Muscle layer of duodenum (tissue), 2 donors: ENCODE measurements around the gene MMP10.

Experiments used
- H3K27ac ChIP-seq: one replicate; pipeline ENCODE4 v1.7.0; 2013; ENCODE audit warnings: mild to moderate bottlenecking, low read length
- H3K27me3 ChIP-seq: one replicate; pipeline ENCODE4 v1.7.0; 2013; ENCODE audit warnings: low read depth, mild to moderate bottlenecking, control low read depth, low read length
- H3K36me3 ChIP-seq, 2 donors: one replicate each; pipeline ENCODE4 v1.7.0; 2013; ENCODE audit warnings: low read length in 2 of 2, control low read depth in 1 of 2, mild to moderate bottlenecking in 1 of 2; ENCODE audit not compliant: insufficient read depth in 2 of 2, control insufficient read depth in 1 of 2
- H3K4me1 ChIP-seq, 2 donors: one replicate each; pipeline ENCODE4 v1.7.0; 2013; ENCODE audit warnings: low read length in 2 of 2, mild to moderate bottlenecking in 2 of 2, control low read depth in 1 of 2, moderate library complexity in 1 of 2; ENCODE audit not compliant: insufficient read depth in 2 of 2, control insufficient read depth in 1 of 2
- H3K4me3 ChIP-seq, 2 donors: one replicate each; pipeline ENCODE4 v1.7.0; 2013; ENCODE audit warnings: low read length in 2 of 2, low read depth in 1 of 2, mild to moderate bottlenecking in 1 of 2
- H3K9me3 ChIP-seq, 2 donors: one replicate each; pipeline ENCODE4 v1.7.0; 2013; ENCODE audit warnings: low read length in 2 of 2, control low read depth in 1 of 2, mild to moderate bottlenecking in 1 of 2; ENCODE audit not compliant: control insufficient read depth in 1 of 2
- donor health status: healthy.

MMP10 gene

DNA sequence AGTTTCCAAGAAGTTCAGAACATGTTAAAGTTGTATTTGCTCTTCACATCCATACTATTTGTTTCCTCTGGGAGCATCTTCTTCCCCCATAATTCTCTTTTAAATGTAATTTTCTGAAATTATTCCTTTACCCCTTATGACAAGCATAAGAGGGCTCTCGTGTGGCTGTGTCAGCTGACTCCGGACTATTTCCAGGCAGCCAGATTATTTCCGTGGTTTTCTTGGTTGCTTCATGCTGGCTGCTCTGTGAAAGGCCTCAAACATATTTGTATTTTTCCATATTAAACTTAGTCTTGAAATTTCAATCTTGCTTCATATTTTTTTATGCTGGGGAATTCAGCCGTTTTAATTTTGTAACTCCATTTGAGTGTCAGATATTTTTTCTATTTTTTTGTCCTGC lies 20.3 kb upstream of the MMP10 start:
- H3K27ac ChIP-seq: no peak overlapping the region
- no peaks in the 10 kb centered on the region for H3K27me3 ChIP-seq
- no peaks in the 10 kb centered on the region for H3K9me3 ChIP-seq
- no peaks in the 10 kb centered on the region for H3K36me3 ChIP-seq
- H3K4me1 ChIP-seq: no peaks in the 10 kb centered on the region
- no peak overlapping the region for H3K4me3 ChIP-seq

DNA sequence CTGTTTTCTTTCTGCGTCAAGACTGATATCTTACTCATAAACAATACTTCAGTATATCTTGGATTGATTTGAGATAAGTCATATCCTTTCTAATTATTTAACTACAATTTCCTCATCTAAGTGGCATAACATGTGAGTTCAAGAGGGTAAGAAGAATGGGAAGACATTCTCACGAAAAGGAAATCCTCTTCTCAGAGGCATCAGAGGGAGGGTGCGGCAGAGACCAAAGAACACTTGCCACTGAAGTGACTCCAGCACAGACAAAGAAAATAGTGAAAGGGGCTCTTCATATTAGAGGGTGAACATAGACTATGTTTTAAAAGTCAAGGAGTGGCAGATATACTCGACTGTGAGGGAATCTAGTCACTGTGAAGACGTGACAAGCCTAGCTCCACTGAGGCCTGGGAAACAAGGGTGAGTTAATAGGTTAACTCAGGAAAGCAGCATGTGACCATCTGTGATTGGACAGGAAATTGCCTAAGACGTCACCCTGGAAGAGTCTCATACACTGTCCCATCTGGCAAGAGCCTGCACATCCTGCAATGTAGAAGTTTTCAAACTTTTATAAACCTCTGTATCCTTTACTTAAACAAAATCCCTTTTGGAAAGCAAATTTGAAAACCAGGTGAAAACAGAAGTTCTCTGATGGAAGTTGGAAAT lies 19.4 kb upstream of the MMP10 start:
- Histone ChIP-seq H3K9me3 (no peaks in the 10 kb centered on the region), H3K27ac (no peak overlapping the region), H3K36me3 (no peaks in the 10 kb centered on the region), H3K27me3 (no peaks in the 10 kb centered on the region), H3K4me1 (no peaks in the 10 kb centered on the region), H3K4me3 (no peak overlapping the region)

DNA sequence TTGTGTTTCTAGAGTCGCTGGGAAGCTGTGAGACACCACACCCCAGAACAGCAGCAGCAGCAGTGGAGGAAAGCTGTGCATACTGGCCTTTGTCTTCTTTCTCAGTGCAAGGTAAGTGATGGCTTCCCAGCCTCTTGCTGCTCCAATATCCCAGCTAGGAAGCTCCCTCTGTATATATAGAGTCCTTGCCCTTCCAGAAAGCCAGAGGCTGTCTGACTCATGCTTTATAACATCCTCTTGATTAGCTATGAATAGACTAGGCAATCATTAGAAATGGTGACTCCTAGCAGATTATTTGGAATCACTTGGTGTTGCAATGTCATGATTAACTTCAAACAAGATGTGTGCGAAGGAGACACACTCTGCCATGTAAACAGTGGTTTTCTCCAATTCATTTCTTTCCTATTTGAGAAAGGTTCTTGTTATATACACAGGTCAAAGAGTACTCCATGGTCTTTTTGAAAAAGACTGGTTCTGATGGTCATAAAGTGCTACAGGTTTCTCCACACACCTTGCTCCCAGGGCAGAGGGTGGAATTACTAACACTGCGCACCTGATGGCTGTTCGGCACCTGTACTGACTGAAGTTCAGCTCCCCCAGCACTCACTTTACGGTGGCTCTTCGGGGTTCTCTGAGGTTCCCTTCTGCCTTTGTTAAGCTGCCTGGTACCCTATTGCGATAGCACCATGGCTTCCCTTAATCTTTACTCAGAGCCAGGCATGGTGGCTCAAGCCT lies 17.8 kb upstream of the MMP10 start, which contains the start of gene MMP1:
Gene MMP1, minus strand, starts transcription at position 149 of the 735 bp plus-strand sequence. Its CDS starts 68 bp downstream, at position 81.
- Histone ChIP-seq H3K4me1 (no peaks in the 10 kb centered on the region), H3K27ac (no peak within 1 kb of the TSS), H3K9me3 (no peaks in the 10 kb centered on the region), H3K36me3 (no peaks in the 10 kb centered on the region), H3K27me3 (no peaks in the 10 kb centered on the region), H3K4me3 (no peak within 1 kb of the TSS)

DNA sequence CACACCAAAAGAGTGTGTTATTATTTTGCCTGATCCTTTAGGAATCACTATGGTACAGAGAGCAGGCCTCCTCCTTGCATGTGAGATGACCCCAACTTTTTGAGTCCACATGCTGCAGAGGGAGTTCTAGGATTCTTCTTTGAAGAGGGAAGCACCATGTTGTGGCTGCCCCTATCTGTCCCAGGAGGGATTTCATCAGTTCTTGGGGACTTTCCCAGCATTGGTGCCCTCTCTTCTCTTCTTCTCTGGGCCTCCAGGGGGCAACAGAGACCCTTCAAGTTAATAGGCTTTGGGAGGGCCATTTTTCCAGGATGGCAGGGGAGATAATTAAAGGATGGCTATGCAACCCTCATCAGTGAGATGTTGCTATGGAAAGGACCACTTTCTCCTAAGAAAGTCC lies 14.0 kb upstream of the MMP10 start:
- no peaks in the 10 kb centered on the region for H3K4me1 ChIP-seq
- H3K9me3 ChIP-seq: no peaks in the 10 kb centered on the region
- H3K4me3 ChIP-seq: no peak overlapping the region
- H3K36me3 ChIP-seq: no peaks in the 10 kb centered on the region
- no peaks in the 10 kb centered on the region for H3K27me3 ChIP-seq
- H3K27ac ChIP-seq: no peak overlapping the region

DNA sequence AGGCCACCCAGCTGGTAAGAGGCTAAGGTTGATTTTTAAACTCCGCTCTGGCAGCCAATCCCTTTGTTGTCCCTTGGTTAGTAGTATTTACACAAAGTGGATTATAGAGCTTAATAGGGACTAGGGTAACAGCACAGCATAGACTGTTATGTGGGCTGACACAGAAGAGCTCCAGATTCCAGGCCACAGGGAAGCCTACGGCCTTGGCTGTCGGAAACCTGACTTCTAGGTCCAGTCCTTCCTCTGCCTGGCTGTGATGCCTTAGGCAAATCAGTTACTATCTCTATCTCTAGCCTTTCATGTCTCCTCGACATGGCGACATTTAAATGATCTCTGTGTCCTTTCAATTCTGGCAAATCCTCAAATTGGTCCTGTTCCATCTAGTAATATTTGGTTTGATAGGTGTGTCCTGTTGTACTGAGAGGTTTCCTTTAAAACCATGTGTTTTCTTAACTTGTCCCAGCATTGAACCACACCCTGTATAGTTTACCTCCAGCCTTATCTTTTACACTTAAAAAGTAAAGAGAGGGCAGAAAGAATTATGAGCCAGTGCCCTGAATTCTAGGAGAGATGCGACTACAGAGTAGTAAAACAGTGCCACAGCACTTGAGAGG lies 13.4 kb upstream of the MMP10 start:
- Histone ChIP-seq H3K4me3 (no peak overlapping the region), H3K9me3 (no peaks in the 10 kb centered on the region), H3K36me3 (no peaks in the 10 kb centered on the region), H3K27me3 (no peaks in the 10 kb centered on the region), H3K27ac (no peak overlapping the region), H3K4me1 (no peaks in the 10 kb centered on the region)

DNA sequence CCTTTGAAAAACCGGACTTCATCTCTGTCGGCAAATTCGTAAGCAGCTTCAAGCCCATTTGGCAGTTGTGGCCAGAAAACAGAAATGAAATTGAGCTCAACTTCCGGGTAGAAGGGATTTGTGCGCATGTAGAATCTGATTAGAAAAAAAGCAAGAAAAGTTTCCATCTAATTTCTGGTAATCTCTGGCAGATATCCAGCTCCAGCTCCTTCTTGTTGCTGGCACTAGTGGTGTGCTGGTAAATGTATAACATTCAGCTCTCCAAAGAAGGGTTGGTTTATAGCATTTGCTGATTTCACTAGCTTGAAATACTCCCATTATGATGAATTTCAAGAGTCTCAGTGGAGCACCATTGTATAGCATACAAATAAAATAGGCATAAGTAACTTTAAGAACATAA lies 12.2 kb upstream of the MMP10 start:
- Histone ChIP-seq H3K36me3 (no peaks in the 10 kb centered on the region), H3K27ac (no peak overlapping the region), H3K4me3 (no peak overlapping the region), H3K27me3 (no peaks in the 10 kb centered on the region), H3K9me3 (no peaks in the 10 kb centered on the region), H3K4me1 (no peaks in the 10 kb centered on the region)

DNA sequence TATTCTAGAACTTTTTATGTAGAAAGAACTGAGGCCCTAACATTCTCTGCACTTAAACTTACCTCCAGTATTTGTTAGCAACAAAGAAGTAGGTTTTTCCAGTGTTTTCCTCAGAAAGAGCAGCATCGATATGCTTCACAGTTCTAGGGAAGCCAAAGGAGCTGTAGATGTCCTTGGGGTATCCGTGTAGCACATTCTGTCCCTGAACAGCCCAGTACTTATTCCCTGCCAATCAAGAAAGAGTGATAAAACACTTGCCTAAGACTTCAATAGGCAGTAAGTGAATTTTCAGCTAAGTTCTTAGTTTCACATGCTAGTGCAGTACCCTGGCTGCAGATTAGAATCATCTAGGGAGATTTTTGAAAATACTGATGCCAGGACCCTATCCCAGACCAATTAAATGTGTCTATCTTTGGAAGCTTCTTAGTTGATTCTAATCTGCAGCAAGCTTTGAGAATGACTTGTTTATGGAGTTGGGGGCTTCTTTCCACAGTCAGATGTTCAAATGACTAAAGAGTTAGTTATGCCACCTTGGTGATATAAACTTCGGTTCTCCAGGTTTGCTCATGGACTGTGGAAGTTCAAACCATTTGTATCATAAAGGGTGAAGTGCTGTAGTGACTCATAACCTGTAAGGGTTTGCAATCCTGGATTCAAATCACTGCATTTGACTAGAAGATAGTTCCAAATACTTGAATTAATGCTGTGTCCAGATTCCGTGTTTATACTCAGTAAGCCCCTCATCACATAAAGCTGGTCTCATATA lies 11.0 kb upstream of the MMP10 start:
- H3K27ac ChIP-seq: no peak overlapping the region
- no peaks in the 10 kb centered on the region for H3K4me1 ChIP-seq
- H3K36me3 ChIP-seq: no peaks in the 10 kb centered on the region
- H3K9me3 ChIP-seq: no peaks in the 10 kb centered on the region
- no peaks in the 10 kb centered on the region for H3K27me3 ChIP-seq
- no peak overlapping the region for H3K4me3 ChIP-seq

DNA sequence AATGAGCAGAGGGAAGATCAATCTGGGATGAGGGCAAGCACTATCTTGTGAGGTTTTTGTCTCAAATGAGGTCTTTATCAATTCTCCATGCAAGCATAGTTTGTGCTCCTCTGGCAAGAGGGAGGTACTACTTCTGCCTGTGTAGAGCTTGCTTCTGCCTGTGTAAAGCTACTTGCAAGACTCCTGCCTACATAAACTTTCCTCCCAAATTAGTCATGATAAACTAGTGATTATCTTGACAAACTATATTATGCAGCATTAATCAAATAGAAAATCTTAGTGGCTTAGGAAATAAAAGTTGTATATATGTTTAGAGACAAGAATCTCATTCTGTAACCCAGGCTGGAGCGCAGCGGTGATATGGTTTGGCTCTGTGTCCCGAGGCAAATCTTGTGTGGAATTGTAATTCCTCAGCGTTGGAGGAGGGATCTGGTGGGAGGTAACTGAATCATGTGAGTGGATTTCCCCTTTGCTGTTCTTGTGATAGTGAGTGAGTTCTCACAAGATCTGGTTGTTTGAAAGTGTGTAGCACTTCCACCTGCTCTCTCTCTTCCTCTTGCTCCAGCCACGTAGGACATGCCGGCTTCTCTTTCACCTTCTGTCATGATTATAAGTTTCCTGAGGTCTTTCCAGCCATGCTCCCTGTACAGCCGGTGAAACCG lies 8.0 kb upstream of the MMP10 start:
- no peaks in the 10 kb centered on the region for H3K27me3 ChIP-seq
- no peak overlapping the region for H3K27ac ChIP-seq
- no peaks in the 10 kb centered on the region for H3K4me1 ChIP-seq
- H3K36me3 ChIP-seq: no peaks in the 10 kb centered on the region
- no peak overlapping the region for H3K4me3 ChIP-seq
- no peaks in the 10 kb centered on the region for H3K9me3 ChIP-seq

DNA sequence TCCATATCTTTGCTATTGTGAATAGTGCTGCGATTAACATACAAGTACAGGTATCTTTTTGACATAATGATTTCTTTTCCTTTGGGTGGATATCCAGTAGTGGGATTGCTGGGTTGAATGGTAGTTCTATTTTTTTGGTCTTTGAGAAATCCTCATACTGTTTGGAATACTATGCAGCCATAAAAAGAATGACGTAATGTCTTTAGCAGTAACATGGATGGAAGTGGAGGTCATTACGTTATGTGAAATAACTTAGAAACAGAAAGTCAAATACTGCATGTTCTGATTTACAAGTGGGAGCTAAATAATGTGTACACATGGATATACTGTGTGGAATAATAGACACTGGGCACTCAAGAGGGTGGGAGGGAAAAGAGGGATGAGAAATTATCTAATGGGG lies 4.0 kb upstream of the MMP10 start:
- Histone ChIP-seq H3K4me1 (peaks cover 0 to 5% of the 10 kb centered on the region in 2 donors), H3K27me3 (no peaks in the 10 kb centered on the region), H3K36me3 (no peaks in the 10 kb centered on the region), H3K4me3 (no peak overlapping the region), H3K9me3 (no peaks in the 10 kb centered on the region), H3K27ac (no peak overlapping the region)

DNA sequence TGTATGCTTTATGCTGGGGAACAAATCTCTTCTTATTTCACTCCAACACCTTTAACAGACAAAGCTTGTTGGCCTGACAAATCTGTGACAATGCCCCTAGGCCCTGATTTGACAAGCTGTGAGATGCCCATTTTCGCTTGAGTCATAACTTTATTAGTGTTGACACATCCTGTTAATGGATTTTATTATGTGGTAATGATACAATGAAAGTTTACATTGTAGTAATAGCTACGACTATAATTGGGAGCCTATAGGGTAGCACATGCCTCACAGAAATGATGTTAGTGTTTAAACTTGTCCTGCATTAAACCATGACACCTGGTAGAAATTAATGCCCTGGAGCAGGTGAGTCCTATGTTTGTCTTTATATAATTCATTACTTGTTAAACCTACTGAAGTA lies 3.3 kb upstream of the MMP10 start:
- peaks cover 0 to 5% of the 10 kb centered on the region in 2 donors for H3K4me1 ChIP-seq
- H3K9me3 ChIP-seq: no peaks in the 10 kb centered on the region
- H3K4me3 ChIP-seq: no peak overlapping the region
- no peaks in the 10 kb centered on the region for H3K27me3 ChIP-seq
- no peaks in the 10 kb centered on the region for H3K36me3 ChIP-seq
- H3K27ac ChIP-seq: no peak overlapping the region

DNA sequence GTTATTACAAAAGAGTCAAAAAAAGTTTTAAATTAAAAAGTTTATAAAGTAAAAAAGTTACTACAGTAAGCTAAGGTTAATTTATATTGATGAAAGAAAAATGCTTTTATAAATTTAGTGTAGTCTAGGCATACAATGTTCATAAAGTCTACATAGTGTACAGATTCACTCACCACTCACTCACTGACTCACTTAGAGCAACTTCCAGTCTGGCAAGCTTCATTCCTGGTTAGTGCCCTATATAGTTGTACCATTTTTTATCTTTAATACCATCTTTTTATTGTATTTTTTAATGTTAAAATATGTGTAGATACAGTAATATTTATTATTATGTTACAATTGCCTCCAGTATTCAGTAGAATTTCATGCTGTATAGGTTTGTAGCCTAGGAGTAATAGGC lies 2.6 kb upstream of the MMP10 start:
- Histone ChIP-seq H3K27ac (no peak overlapping the region), H3K36me3 (no peaks in the 10 kb centered on the region), H3K9me3 (no peaks in the 10 kb centered on the region), H3K4me1 (peaks cover 0 to 5% of the 10 kb centered on the region in 2 donors), H3K27me3 (no peaks in the 10 kb centered on the region), H3K4me3 (no peak overlapping the region)
